Activated CD4-positive, alpha-beta T cell treated with anti-CD3 and anti-CD28 coated beads, Interleukin-2, amount 10 ng/mL, durations not matched to agents 7 days and 5 days (primary cell): ENCODE results near the gene EPOP. TPM values are rescaled to one million over a fixed set of nuclear protein-coding genes. Genes with fewer than 3 reads are reported as not detected.
A peak's percentile ranks its signal among the peaks of the same experiment; 100 is the strongest.

Experiments
- CTCF ChIA-PET: fragments of 350-600 bp; sonication (Branson Sonifier 250); formaldehyde crosslinking; loops from one replicate; lab custom pipeline; 2021; ENCODE audit warnings: antibody characterized with exemption; lab: Charles Lee
- POLR2A ChIA-PET: fragments of 350-600 bp; sonication (Branson Sonifier 250); formaldehyde crosslinking; loops from one replicate; lab custom pipeline; 2021; ENCODE audit warnings: antibody characterized with exemption; lab: Charles Lee
- DNase-seq: peaks from one replicate; pipeline ENCODE4 v3.0.0-alpha.2; 2020
- H3K27ac Mint-ChIP-seq: one replicate; pipeline ENCODE4 v1.8.0; 2021; ENCODE audit warnings: mild to moderate bottlenecking, moderate library complexity, mixed read lengths
- H3K27me3 Mint-ChIP-seq: one replicate; pipeline ENCODE4 v1.8.0; 2021; ENCODE audit warnings: mixed read lengths
- H3K36me3 Mint-ChIP-seq: one replicate; pipeline ENCODE4 v1.8.0; 2021; ENCODE audit warnings: low read depth, mixed read lengths
- H3K4me1 Mint-ChIP-seq: one replicate; pipeline ENCODE4 v1.8.0; 2021; ENCODE audit warnings: mixed read lengths
- H3K4me3 Mint-ChIP-seq: one replicate; pipeline ENCODE4 v1.8.0; 2021; ENCODE audit warnings: mild to moderate bottlenecking, moderate library complexity, mixed read lengths
- H3K9me3 Mint-ChIP-seq: one replicate; pipeline ENCODE4 v1.8.0; 2021; ENCODE audit warnings: mixed read lengths
- total RNA-seq, 2 experiments: library from RNA; stranded (reverse); gene quantifications; one replicate each; pipeline ENCODE4 v1.2.3, GENCODE V29; 2021

Gene EPOP
- total RNA-seq, 2 experiments from 2014 or later, result 7.5 to 7.8 TPM

GRCh38 chr17:38703742-38704605 lies 29.2 kb upstream of the EPOP start:
- Mint-ChIP-seq H3K9me3 (no peaks in the 10 kb centered on the region), H3K36me3 (peaks cover 25% of the 10 kb centered on the region), H3K4me1 (peaks cover 47% of the 10 kb centered on the region), H3K4me3 (peak overlapping the region; percentile 93), H3K27ac (peak overlapping the region; percentile 98), H3K27me3 (no peaks in the 10 kb centered on the region)
- POLR2A ChIA-PET, result interaction anchor here (1.0 to 1.6 kb wide), 3 partner anchors 15 to 25 kb away, joined by 3 to 7 read pairs (median 3); no protein-coding TSS in a partner anchor
- CTCF ChIA-PET, result interaction anchor here (1.1 to 1.6 kb wide), 3 partner anchors 12 to 25 kb away, joined by 3 to 7 read pairs (median 3); no protein-coding TSS in a partner anchor
- peak; percentile 79 for DNase-seq

DNA sequence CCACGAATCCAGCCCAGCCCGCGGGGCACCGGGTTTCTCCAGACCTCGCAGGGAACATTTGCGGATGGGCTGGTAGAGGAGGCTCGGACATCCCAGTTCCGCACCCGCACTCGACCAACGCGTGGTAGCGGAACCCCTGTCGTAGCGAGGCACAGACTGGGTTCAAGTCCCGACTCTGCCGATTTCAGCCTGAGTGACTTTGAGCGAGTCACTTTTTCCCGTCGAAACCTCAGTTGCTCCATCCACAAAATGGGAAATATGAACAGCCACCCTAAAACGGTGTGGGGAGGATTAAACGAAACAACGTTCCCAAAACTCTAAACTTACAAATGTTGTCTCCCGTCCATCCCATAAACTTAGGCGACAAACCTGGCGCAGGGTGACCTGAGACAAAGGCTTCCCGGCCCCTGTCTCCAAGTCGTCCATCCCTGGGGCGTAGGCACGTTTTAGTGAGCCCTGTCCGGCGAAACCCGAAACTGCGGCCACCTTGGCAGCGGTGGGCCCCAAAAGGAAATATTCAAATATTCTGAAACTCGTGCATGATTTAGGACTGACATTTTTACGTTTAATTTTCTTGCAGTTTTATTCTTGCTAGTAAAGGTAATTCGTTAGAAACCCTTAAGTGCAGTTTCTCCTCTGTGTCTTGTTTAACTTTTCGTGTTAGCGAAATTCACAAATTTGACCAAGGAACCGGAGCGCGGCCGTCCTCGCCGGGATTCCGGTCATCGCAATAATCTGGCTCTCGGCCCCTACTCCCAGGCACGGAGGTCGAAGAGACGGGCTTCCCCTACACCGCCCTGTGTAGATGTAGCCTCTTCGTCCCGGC lies 28.4 kb upstream of the EPOP start:
- Mint-ChIP-seq H3K36me3 (peaks cover 20% of the 10 kb centered on the region), H3K27ac (peak overlapping the region; percentile 98), H3K4me1 (peaks cover 46% of the 10 kb centered on the region), H3K4me3 (peak overlapping the region; percentile 93), H3K27me3 (no peaks in the 10 kb centered on the region), H3K9me3 (no peaks in the 10 kb centered on the region)
- DNase-seq, result no peak
- ChIA-PET POLR2A (no interaction called here), CTCF (no interaction called here)

GRCh38 chr17:38702166-38702915 lies 27.6 kb upstream of the EPOP start:
- peak overlapping the region; percentile 98 for H3K27ac Mint-ChIP-seq
- CTCF ChIA-PET, result interaction anchor here (1.0 to 2.0 kb wide), 3 partner anchors 8 to 26 kb away, joined by 3 to 5 read pairs (median 5); no protein-coding TSS in a partner anchor
- peak overlapping the region; percentile 93 for H3K4me3 Mint-ChIP-seq
- no peaks in the 10 kb centered on the region for H3K9me3 Mint-ChIP-seq
- peak; percentile 84 for DNase-seq
- H3K36me3 Mint-ChIP-seq, result peaks cover 12% of the 10 kb centered on the region
- no peaks in the 10 kb centered on the region for H3K27me3 Mint-ChIP-seq
- POLR2A ChIA-PET, result no interaction called here
- peaks cover 45% of the 10 kb centered on the region for H3K4me1 Mint-ChIP-seq

DNA sequence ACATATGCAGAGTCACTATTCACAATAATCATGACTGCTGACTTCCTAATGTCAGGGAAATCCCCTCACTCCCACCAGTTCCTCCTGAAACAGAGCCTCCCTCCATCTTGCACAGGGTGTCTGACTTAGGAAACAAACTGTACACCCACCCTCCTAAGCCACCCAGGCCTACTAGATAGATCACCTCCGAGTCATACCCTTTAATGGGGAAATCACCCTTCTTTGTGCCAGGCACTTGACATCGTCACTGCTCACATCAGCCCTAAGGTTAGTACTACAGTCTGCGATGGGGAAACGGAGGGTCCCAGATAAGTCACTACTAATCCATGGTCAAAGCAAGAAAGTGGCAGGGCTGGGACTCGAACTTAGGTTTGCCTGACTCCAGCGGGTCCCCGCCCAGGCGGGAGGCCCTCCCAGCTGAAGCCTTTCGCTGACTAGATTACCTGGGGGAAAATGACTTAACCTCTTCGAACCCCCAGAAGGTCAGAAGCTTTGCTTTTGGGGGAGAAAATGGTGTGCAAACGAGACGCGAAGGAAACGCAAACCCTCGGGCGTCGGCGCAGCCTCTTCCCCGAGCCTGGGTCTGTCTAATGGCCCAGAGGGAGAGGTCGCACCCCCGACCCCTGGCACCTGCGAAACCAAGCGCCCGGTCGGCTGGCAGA lies 26.9 kb upstream of the EPOP start:
- H3K36me3 Mint-ChIP-seq, result peaks cover 8% of the 10 kb centered on the region
- H3K4me1 Mint-ChIP-seq, result peaks cover 46% of the 10 kb centered on the region
- H3K27ac Mint-ChIP-seq, result peak overlapping the region; percentile 95
- peak overlapping the region; percentile 75 for H3K4me3 Mint-ChIP-seq
- ChIA-PET CTCF (interaction anchor here (1.0 to 2.0 kb wide), 3 partner anchors 9 to 27 kb away, joined by 3 to 5 read pairs (median 5); no protein-coding TSS in a partner anchor), POLR2A (no interaction called here)
- no peaks in the 10 kb centered on the region for H3K27me3 Mint-ChIP-seq
- peak; percentile 58 for DNase-seq
- no peaks in the 10 kb centered on the region for H3K9me3 Mint-ChIP-seq

DNA sequence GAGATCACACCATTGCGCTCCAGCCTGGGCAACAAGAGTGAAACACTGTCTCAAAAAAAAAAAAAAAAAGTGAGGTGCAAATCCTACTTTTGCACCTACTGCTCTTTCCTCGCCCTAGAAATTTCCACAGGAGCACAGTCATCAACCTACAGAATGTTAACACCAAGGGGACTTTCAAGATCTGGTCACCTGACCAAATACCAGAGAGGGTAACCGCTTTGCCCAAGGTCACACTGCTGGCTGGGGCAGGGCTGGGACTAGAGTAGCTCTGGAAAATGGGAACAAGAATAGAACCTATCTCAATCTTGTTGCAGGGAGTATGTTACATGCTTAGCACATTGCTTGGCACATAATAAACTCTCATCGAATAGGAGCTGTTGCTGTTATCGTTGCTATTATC lies 24.0 kb upstream of the EPOP start:
- Mint-ChIP-seq H3K4me3 (no peak overlapping the region), H3K27me3 (no peaks in the 10 kb centered on the region), H3K4me1 (peaks cover 45% of the 10 kb centered on the region), H3K27ac (no peak overlapping the region), H3K9me3 (no peaks in the 10 kb centered on the region), H3K36me3 (no peaks in the 10 kb centered on the region)
- no peak for DNase-seq
- POLR2A ChIA-PET, result no interaction called here
- CTCF ChIA-PET, result interaction anchor here (0.6 to 1.2 kb wide), 4 partner anchors 12 to 1211 kb away, joined by 3 to 6 read pairs (median 4); no protein-coding TSS in a partner anchor

GRCh38 chr17:38697061-38697820 lies 22.5 kb upstream of the EPOP start:
- CTCF ChIA-PET, result interaction anchor here (0.6 to 1.6 kb wide), 7 partner anchors 10 to 474 kb away, joined by 3 to 5 read pairs (median 3); no protein-coding TSS in a partner anchor

GRCh38 chr17:38693700-38694329 lies 19.1 kb upstream of the EPOP start:
- CTCF ChIA-PET, result no interaction called here
- Mint-ChIP-seq H3K27me3 (peaks cover 3% of the 10 kb centered on the region), H3K4me3 (no peak overlapping the region), H3K36me3 (no peaks in the 10 kb centered on the region), H3K9me3 (no peaks in the 10 kb centered on the region), H3K27ac (no peak overlapping the region), H3K4me1 (peaks cover 24% of the 10 kb centered on the region)
- POLR2A ChIA-PET, result no interaction called here
- DNase-seq, result no peak

More at GRCh38 chr17:38697061-38697820, 22.5 kb upstream of the EPOP start:
- peaks cover 3% of the 10 kb centered on the region for H3K27me3 Mint-ChIP-seq
- H3K4me1 Mint-ChIP-seq, result peaks cover 45% of the 10 kb centered on the region
- H3K4me3 Mint-ChIP-seq, result no peak overlapping the region
- no peaks in the 10 kb centered on the region for H3K36me3 Mint-ChIP-seq
- H3K9me3 Mint-ChIP-seq, result no peaks in the 10 kb centered on the region
- no peak for DNase-seq
- peak overlapping the region; percentile 62 for H3K27ac Mint-ChIP-seq
- POLR2A ChIA-PET, result no interaction called here

DNA sequence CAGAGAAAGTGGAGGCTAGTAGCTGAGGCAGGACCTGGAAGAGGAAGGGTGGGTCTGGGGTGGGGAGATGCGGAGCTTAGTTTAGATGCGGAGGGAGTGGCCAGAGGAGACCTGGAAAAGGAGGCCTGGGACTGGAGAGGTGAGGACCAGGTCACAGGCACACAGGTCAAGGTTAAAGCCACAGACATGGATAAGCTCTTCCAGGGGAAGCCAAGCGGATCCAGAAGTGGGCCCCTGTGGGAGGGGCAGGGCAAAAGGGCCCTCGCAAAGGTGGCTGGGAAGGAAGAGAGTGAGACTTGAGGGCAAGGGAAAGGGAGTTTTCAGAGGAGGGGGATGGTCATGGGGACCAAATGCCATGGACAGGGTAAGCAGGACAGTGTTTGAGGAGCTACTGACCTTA lies 16.4 kb upstream of the EPOP start:
- H3K27me3 Mint-ChIP-seq, result peaks cover 3% of the 10 kb centered on the region
- no peaks in the 10 kb centered on the region for H3K9me3 Mint-ChIP-seq
- POLR2A ChIA-PET, result interaction anchor here (0.6 kb wide), 1 partner anchor 72 kb away, joined by 3 read pairs; no protein-coding TSS in a partner anchor
- peaks cover 6% of the 10 kb centered on the region for H3K4me1 Mint-ChIP-seq
- CTCF ChIA-PET, result interaction anchor here (1.0 to 3.0 kb wide), 4 partner anchors 14 to 44 kb away, joined by 3 to 14 read pairs (median 4); partner anchors contain the start of gene EPOP
- no peak overlapping the region for H3K27ac Mint-ChIP-seq
- H3K4me3 Mint-ChIP-seq, result no peak overlapping the region
- DNase-seq, result no peak
- H3K36me3 Mint-ChIP-seq, result no peaks in the 10 kb centered on the region

DNA sequence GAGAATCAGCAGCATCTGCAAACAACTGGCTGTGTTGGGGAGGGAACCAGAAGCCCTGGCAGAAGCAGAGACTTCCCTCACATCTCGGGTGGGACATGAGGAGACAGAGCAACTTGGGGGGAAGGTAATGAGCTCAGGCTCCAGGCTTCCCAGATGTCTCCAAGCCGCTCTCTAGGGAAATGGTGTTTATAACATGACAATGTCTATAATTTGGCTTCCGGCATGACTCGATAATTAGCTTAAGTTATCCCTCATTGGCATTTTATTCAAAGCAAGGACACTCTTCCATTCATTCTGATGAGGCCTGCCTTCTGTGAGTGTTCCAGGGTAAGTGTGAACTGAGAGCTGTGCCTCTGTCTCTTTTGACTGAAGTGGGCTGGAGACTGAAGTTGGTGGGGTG lies 15.6 kb upstream of the EPOP start:
- POLR2A ChIA-PET, result interaction anchor here (0.6 kb wide), 1 partner anchor 73 kb away, joined by 3 read pairs; no protein-coding TSS in a partner anchor
- Mint-ChIP-seq H3K27me3 (peaks cover 5% of the 10 kb centered on the region), H3K9me3 (no peaks in the 10 kb centered on the region), H3K27ac (no peak overlapping the region), H3K4me3 (no peak overlapping the region), H3K36me3 (no peaks in the 10 kb centered on the region), H3K4me1 (no peaks in the 10 kb centered on the region)
- DNase-seq, result no peak
- CTCF ChIA-PET, result interaction anchor here (1.3 to 3.0 kb wide), 4 partner anchors 13 to 45 kb away, joined by 3 to 14 read pairs (median 6); no protein-coding TSS in a partner anchor

DNA sequence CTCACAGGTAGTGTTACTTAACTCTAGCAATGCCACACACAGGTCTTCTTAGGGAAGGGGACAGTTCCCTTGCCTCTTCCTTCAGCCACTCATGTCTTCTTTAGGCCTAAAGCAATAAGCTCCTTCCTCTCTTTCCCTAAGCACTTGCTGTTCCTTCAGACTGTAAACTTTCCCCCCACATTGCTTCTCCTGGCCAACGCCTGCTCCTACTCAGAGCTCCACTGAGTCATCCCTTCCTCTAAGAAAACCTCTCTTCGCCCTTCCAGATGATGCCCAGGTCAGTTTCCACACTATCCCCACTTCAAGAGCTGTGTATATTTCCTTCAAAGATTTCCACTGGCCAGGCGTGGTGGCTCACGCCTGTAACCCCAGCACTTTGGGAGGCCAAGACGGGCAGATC lies 12.5 kb upstream of the EPOP start:
- ChIA-PET POLR2A (no interaction called here), CTCF (interaction anchor here (0.6 to 1.5 kb wide), 8 partner anchors 9 to 369 kb away, joined by 3 to 6 read pairs (median 4); no protein-coding TSS in a partner anchor)
- Mint-ChIP-seq H3K27ac (no peak overlapping the region), H3K4me1 (no peaks in the 10 kb centered on the region), H3K4me3 (no peak overlapping the region), H3K36me3 (no peaks in the 10 kb centered on the region), H3K27me3 (peaks cover 2% of the 10 kb centered on the region), H3K9me3 (no peaks in the 10 kb centered on the region)
- DNase-seq, result no peak
